Measurements from ENCODE around the gene KIF24. TPM values are rescaled to one million over a fixed set of nuclear protein-coding genes. Genes with fewer than 3 reads are reported as not detected.

Gene KIF24
- total RNA-seq, 1 experiment from 2014 or later: 5.8 TPM

DNA sequence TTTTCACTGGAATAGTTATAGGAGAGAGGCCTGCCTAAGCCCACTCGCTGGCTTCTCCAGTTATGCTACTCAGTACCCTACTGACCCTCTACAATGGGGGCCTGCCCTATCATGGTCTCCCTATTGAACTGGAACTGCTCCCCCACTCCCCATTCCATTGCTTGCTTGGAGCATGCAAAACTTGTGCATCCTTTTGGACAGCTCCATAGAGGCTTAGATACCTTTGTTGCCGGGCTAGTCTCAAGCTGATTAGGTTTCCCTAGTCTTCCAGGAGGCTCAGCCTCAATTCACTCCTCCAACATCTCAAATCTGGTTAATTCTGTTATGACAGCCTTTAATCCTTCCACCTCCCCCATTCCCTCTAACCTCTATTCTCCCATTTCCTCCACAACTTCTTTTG is 39.9 kb downstream of the KIF24 start:
- H3K4me1 ChIP-seq (ENCODE audit: control insufficient read depth in 1 of 2, insufficient read depth in 2 of 2, low read length in 2 of 2): no peaks in the 10 kb centered on the region
- ChIA-PET POLR2A (no interaction called here), CTCF (no interaction called here), RAD21 (ENCODE audit: low non-redundant PET in 1 of 2, low total read pairs in 2 of 2, uncharacterized antibody in 2 of 2, unreplicated experiment in 2 of 2) (interaction anchor here in 1 of 2 experiments (0.7 kb wide), 1 partner anchor 272 kb away, joined by 5 read pairs; no protein-coding TSS in a partner anchor)
- H3K27me3 ChIP-seq (ENCODE audit: insufficient read depth, low read length): no peaks in the 10 kb centered on the region
- H3K4me3 ChIP-seq (replicated peaks in 1 of 2; ENCODE audit: low read depth in 1 of 2, low read length in 2 of 2): no peak overlapping the region
- no peak overlapping the region for H2AFZ ChIP-seq (ENCODE audit: low read depth, low read length, poor library complexity, severe bottlenecking)
- H3K9me2 ChIP-seq (ENCODE audit: insufficient read depth): no peaks in the 10 kb centered on the region
- BruUV-seq (replicated peaks): no TSS peak
- no peak overlapping the region for H3K9ac ChIP-seq (ENCODE audit: low read length)
- no peaks in the 10 kb centered on the region for H3K9me3 ChIP-seq (ENCODE audit: control insufficient read depth in 1 of 2, insufficient read depth in 1 of 2, low read depth in 1 of 2, low read length in 2 of 2)
- ATAC-seq (no peak), DNase-seq (ENCODE audit: low read depth, low spot score) (no peak)
- peaks cover 0 to 4% of the 10 kb centered on the region in 2 experiments; a peak in 1 of 4 replicates for H3K36me3 ChIP-seq (ENCODE audit: control insufficient read depth in 1 of 2, insufficient read depth in 2 of 2, low read length in 2 of 2)
- H4K20me1 ChIP-seq (ENCODE audit: insufficient read depth): no peaks in the 10 kb centered on the region
- intact Hi-C loops (cut with micrococcal nuclease): no loop called here
- no peak overlapping the region for H3K4me2 ChIP-seq (ENCODE audit: low read length)
- H3K79me2 ChIP-seq (ENCODE audit: insufficient read depth, low read length): no peaks in the 10 kb centered on the region
- H3K27ac ChIP-seq (ENCODE audit: low read depth, low read length): no peak overlapping the region
- TF ChIP-seq RAD21 (IDR thresholded peaks at IDR 0.05; ENCODE audit: low read depth) (no peak), ELF1 (IDR thresholded peaks at IDR 0.05; ENCODE audit: borderline replicate concordance, low read depth) (no peak), CEBPB (IDR thresholded peaks at IDR 0.05; ENCODE audit: low read depth) (no peak), ATF3 (IDR thresholded peaks at IDR 0.05) (no peak), ZFX (IDR thresholded peaks at IDR 0.05) (no peak), EZH2 (IDR thresholded peaks at IDR 0.05) (no peak)
- TF ChIP-seq, protein P1, sequence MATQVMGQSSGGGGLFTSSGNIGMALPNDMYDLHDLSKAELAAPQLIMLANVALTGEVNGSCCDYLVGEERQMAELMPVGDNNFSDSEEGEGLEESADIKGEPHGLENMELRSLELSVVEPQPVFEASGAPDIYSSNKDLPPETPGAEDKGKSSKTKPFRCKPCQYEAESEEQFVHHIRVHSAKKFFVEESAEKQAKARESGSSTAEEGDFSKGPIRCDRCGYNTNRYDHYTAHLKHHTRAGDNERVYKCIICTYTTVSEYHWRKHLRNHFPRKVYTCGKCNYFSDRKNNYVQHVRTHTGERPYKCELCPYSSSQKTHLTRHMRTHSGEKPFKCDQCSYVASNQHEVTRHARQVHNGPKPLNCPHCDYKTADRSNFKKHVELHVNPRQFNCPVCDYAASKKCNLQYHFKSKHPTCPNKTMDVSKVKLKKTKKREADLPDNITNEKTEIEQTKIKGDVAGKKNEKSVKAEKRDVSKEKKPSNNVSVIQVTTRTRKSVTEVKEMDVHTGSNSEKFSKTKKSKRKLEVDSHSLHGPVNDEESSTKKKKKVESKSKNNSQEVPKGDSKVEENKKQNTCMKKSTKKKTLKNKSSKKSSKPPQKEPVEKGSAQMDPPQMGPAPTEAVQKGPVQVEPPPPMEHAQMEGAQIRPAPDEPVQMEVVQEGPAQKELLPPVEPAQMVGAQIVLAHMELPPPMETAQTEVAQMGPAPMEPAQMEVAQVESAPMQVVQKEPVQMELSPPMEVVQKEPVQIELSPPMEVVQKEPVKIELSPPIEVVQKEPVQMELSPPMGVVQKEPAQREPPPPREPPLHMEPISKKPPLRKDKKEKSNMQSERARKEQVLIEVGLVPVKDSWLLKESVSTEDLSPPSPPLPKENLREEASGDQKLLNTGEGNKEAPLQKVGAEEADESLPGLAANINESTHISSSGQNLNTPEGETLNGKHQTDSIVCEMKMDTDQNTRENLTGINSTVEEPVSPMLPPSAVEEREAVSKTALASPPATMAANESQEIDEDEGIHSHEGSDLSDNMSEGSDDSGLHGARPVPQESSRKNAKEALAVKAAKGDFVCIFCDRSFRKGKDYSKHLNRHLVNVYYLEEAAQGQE (IDR thresholded peaks at IDR 0.05; ENCODE audit: low read depth): no peak

- intact Hi-C loops (cut with micrococcal nuclease): no loop called here
- Histone ChIP-seq H3K79me2 (ENCODE audit: insufficient read depth, low read length) (no peaks in the 10 kb centered on the region), H3K9me3 (ENCODE audit: control insufficient read depth in 1 of 2, insufficient read depth in 1 of 2, low read depth in 1 of 2, low read length in 2 of 2) (no peaks in the 10 kb centered on the region), H3K4me2 (ENCODE audit: low read length) (no peak overlapping the region), H3K36me3 (ENCODE audit: control insufficient read depth in 1 of 2, insufficient read depth in 2 of 2, low read length in 2 of 2) (peaks cover 0 to under 1% of the 10 kb centered on the region in 2 experiments; a peak in 2 of 4 replicates), H3K27me3 (ENCODE audit: insufficient read depth, low read length) (no peaks in the 10 kb centered on the region), H3K9ac (ENCODE audit: low read length) (no peak overlapping the region), H4K20me1 (ENCODE audit: insufficient read depth) (no peaks in the 10 kb centered on the region), H3K27ac (ENCODE audit: low read depth, low read length) (no peak overlapping the region), H3K9me2 (ENCODE audit: insufficient read depth) (no peaks in the 10 kb centered on the region), H3K4me3 (replicated peaks in 1 of 2; ENCODE audit: low read depth in 1 of 2, low read length in 2 of 2) (no peak overlapping the region), H3K4me1 (ENCODE audit: control insufficient read depth in 1 of 2, insufficient read depth in 2 of 2, low read length in 2 of 2) (no peaks in the 10 kb centered on the region), H2AFZ (ENCODE audit: low read depth, low read length, poor library complexity, severe bottlenecking) (no peak overlapping the region)
- DNase-seq (ENCODE audit: low read depth, low spot score) (no peak), ATAC-seq (no peak)
- no TSS peak for BruUV-seq (replicated peaks)
- POLR2A ChIA-PET: no interaction called here
- CTCF ChIA-PET: no interaction called here
- RAD21 ChIA-PET (ENCODE audit: low non-redundant PET in 1 of 2, low total read pairs in 2 of 2, uncharacterized antibody in 2 of 2, unreplicated experiment in 2 of 2): no interaction called here
- TF ChIP-seq ZNF274 (IDR thresholded peaks at IDR 0.05; ENCODE audit: low read depth, low read length) (no peak), EZH2 (IDR thresholded peaks at IDR 0.05) (no peak), POLR2A (IDR thresholded peaks at IDR 0.05; ENCODE audit: borderline replicate concordance, extremely low read depth, insufficient read depth, insufficient read length) (no peak), ZFX (IDR thresholded peaks at IDR 0.05) (no peak), SIN3A (IDR thresholded peaks at IDR 0.05; ENCODE audit: low read depth) (no peak), POLR2AphosphoS5 (IDR thresholded peaks at IDR 0.05; ENCODE audit: low read depth, low read length) (no peak), RAD21 (IDR thresholded peaks at IDR 0.05; ENCODE audit: low read depth) (no peak)
- TF ChIP-seq, protein P1 (IDR thresholded peaks at IDR 0.05; ENCODE audit: low read depth): no peak
These were observed 47.0 kb downstream of the KIF24 start for GRCh38 chr9:34282096-34282495.

All from HCT116 (cell line).